ENCODE data around the gene TASOR2.

The TASOR2 gene, protein sequence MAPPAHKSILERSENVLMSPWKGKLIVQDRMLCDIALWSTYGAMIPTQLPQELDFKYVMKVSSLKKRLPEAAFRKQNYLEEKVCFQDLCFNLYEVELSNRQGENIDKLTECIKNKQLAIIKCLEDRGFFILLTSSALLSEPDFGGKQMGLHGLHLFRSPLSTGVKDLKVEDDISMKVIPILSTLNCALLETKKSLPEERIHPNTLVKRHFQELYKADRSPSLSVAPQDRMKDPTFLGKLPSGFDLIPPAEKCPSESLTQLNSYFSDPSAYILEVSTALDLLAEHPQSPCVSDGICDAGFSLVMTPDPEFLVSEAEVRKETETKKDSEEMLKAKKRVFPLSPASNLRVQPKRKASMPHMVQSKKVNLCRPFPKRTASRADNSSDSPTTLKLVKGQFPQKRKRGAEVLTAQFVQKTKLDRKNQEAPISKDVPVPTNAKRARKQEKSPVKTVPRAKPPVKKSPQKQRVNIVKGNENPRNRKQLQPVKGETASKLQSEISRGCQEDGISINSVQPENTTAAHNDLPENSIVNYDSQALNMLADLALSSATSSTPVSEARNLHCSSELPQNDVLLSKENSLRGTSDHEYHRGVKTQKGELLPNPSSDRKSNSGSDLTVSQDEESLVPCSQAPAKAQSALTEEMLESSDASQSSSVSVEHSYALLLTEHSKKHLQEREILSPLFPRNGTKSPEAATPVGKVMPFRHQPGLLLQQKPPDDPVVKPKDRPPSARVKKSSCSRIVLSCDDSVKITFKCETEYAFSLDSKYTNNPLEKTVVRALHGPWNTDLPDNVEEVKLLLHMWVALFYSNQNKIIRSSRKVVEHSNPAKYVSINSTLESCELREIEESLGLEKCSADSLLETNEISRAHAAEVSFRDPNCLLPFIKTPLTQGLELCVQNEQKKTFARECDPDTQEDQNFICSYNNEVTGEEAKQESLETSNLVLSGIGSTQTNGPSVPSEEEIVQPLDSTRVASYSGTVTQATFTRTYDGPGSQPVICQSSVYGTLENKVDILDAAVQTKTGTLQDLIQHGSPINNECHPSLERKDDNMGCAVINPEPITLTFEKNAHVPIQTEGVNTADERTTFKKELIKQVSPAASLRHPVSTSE (N-terminal part only)

DNA sequence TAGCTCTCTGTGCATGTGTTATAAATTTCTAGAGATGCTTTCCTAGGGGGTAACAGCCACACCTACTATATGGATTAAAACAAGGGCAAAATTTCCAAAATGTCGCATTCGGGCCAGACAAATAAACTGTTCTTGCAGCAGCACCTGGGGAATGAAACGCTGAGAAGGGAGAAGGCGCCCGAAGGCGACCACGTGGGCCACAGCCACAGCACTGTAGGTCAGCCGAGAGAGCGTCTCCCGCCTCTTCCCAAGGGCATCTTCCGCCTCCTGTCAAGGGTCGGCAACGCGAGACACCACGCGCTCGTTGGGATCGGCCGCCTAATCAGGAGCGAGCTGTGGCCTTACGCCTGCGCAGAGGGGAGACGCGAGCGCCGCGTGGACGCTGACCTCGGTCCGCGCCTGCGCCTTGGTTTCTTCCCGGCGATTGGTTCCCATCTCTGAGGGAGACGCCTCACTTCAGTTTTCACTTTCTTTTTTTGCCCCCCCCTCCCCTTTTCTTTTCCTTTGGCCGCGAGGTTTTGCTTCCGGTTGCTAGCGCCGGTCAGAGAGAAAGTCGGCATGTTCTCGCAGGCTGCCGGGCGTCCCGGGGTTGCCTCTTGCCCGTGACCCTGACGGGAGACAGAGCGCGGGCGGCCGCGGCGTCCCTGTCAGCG lies at the start of gene TASOR2:
Gene TASOR2, plus strand, starts transcription at position 521 of the 653 bp plus-strand sequence. CDS start 35,805 bp downstream, outside the sequence.
- Histone ChIP-seq H3K79me2 (ENCODE audit: control insufficient read depth, low read length) (peaks cover 56% of the 10 kb centered on the region), H3F3A (ENCODE audit: control insufficient read depth, insufficient read depth) (peaks cover 23% of the 10 kb centered on the region), H4K20me1 (ENCODE audit: control insufficient read depth, insufficient read depth, low read depth, low read length) (no peaks in the 10 kb centered on the region), H3K36me3 (ENCODE audit: control insufficient read depth, low read length) (peaks cover 51% of the 10 kb centered on the region), H3K9me3 (ENCODE audit: control insufficient read depth, insufficient read depth, low read length) (peaks cover 3% of the 10 kb centered on the region; the same call in 1 of the 2 replicates), H3K4me3 (ENCODE audit: low read length) (peak within 1 kb of the TSS; percentile 78), H3K4me2 (ENCODE audit: low read length) (peak within 1 kb of the TSS; percentile 97), H3K9me2 (replicated peaks; ENCODE audit: control insufficient read depth, low read length) (no peaks in the 10 kb centered on the region), H3K27ac (ENCODE audit: low read depth, low read length) (peak within 1 kb of the TSS; percentile 99), H3K4me1 (ENCODE audit: control insufficient read depth, low read length) (peaks cover 44% of the 10 kb centered on the region), H3K27me3 (ENCODE audit: control insufficient read depth, low read length) (no peaks in the 10 kb centered on the region)
- TF ChIP-seq, protein P1, sequence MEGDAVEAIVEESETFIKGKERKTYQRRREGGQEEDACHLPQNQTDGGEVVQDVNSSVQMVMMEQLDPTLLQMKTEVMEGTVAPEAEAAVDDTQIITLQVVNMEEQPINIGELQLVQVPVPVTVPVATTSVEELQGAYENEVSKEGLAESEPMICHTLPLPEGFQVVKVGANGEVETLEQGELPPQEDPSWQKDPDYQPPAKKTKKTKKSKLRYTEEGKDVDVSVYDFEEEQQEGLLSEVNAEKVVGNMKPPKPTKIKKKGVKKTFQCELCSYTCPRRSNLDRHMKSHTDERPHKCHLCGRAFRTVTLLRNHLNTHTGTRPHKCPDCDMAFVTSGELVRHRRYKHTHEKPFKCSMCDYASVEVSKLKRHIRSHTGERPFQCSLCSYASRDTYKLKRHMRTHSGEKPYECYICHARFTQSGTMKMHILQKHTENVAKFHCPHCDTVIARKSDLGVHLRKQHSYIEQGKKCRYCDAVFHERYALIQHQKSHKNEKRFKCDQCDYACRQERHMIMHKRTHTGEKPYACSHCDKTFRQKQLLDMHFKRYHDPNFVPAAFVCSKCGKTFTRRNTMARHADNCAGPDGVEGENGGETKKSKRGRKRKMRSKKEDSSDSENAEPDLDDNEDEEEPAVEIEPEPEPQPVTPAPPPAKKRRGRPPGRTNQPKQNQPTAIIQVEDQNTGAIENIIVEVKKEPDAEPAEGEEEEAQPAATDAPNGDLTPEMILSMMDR (IDR thresholded peaks at IDR 0.05; ENCODE audit: low read depth, low read length, poor library complexity, severe bottlenecking), result no peak
- TF ChIP-seq EZH2phosphoT487 (IDR thresholded peaks at IDR 0.05; ENCODE audit: borderline replicate concordance, low read length), result no peak

DNA sequence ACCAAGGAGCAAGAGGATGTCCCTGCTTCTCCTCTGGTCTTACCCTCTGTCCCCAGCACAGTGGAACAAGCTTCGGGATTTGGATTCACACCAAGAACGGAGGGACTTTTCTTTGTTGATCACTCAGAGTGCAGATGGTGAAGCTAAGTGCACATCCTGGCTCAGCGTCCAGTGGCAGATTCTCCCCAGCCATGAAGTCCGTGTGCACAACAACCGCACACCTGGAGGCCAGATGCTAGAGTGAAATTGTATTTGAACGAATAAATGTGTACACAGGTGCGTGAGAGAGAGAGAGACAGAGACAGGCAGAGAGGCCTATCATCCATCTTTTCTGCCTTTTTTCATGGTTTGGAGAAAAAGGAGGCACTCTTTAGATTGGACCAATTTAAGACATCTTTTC lies 49.7 kb upstream of the TASOR2 start:
- no peak for TF ChIP-seq EZH2phosphoT487 (IDR thresholded peaks at IDR 0.05; ENCODE audit: borderline replicate concordance, low read length)
- TF ChIP-seq, protein P1 (IDR thresholded peaks at IDR 0.05; ENCODE audit: low read depth, low read length, poor library complexity, severe bottlenecking), result no peak
- Histone ChIP-seq H3K4me2 (ENCODE audit: low read length) (no peak overlapping the region), H3K9me3 (ENCODE audit: control insufficient read depth, insufficient read depth, low read length) (no peaks in the 10 kb centered on the region), H4K20me1 (ENCODE audit: control insufficient read depth, insufficient read depth, low read depth, low read length) (no peaks in the 10 kb centered on the region), H3K27me3 (ENCODE audit: control insufficient read depth, low read length) (no peaks in the 10 kb centered on the region), H3K4me1 (ENCODE audit: control insufficient read depth, low read length) (peaks cover 14% of the 10 kb centered on the region), H3K4me3 (ENCODE audit: low read length) (no peak overlapping the region), H3F3A (ENCODE audit: control insufficient read depth, insufficient read depth) (peaks cover 9% of the 10 kb centered on the region; the same call in 1 of the 2 replicates), H3K9me2 (replicated peaks; ENCODE audit: control insufficient read depth, low read length) (no peaks in the 10 kb centered on the region), H3K36me3 (ENCODE audit: control insufficient read depth, low read length) (peaks cover 18% of the 10 kb centered on the region), H3K27ac (ENCODE audit: low read depth, low read length) (no peak overlapping the region), H3K79me2 (ENCODE audit: control insufficient read depth, low read length) (no peaks in the 10 kb centered on the region)

DNA sequence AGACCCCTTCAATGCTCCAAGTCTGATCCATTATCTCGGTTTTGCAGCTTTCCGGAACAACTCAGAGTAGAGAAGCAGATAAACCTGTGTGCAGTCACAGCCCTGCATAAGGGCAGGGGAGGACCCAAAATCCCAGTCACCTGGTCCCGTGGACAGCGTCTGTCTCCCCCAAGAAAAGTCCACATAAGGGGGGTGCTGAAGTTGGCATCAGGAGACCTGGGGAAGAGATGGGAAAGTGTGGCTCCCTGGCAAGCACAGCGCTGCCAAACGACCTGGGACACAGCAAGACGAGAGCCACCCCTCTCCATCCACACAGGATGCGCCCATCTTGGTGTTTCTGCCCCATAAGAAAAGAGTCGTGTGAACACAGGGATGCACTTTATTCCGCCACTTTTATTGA lies 46.1 kb upstream of the TASOR2 start:
- Histone ChIP-seq H3K36me3 (ENCODE audit: control insufficient read depth, low read length) (peaks cover 52% of the 10 kb centered on the region), H3K9me2 (replicated peaks; ENCODE audit: control insufficient read depth, low read length) (no peaks in the 10 kb centered on the region), H3K4me3 (ENCODE audit: low read length) (no peak overlapping the region), H3K27me3 (ENCODE audit: control insufficient read depth, low read length) (no peaks in the 10 kb centered on the region), H3K4me2 (ENCODE audit: low read length) (no peak overlapping the region), H3F3A (ENCODE audit: control insufficient read depth, insufficient read depth) (peaks cover 9% of the 10 kb centered on the region; the same call in 1 of the 2 replicates), H3K27ac (ENCODE audit: low read depth, low read length) (no peak overlapping the region), H3K9me3 (ENCODE audit: control insufficient read depth, insufficient read depth, low read length) (no peaks in the 10 kb centered on the region), H3K79me2 (ENCODE audit: control insufficient read depth, low read length) (no peaks in the 10 kb centered on the region), H3K4me1 (ENCODE audit: control insufficient read depth, low read length) (peaks cover 4% of the 10 kb centered on the region; the same call in 1 of the 2 replicates), H4K20me1 (ENCODE audit: control insufficient read depth, insufficient read depth, low read depth, low read length) (no peaks in the 10 kb centered on the region)
- no peak for TF ChIP-seq EZH2phosphoT487 (IDR thresholded peaks at IDR 0.05; ENCODE audit: borderline replicate concordance, low read length)
- TF ChIP-seq, protein P1 (IDR thresholded peaks at IDR 0.05; ENCODE audit: low read depth, low read length, poor library complexity, severe bottlenecking), result no peak
